ENCODE results near the gene TGM2.

GRCh38 chr20:38199501-38200390 lies 34.7 kb upstream of the TGM2 start:
- TF ChIP-seq CTCF (IDR thresholded peaks at IDR 0.05) (no peak), EZH2 (IDR thresholded peaks at IDR 0.05; ENCODE audit: borderline replicate concordance, insufficient read depth, low read depth, low read length, poor library complexity, severe bottlenecking) (no peak)
